Breast epithelium (tissue), 3 donors: Measurements from ENCODE around the gene TIE1.

ENCODE experiments used
- POLR2A ChIP-seq: fragments of 450-650 bp; IDR thresholded peaks from one replicate; pipeline ENCODE4 v1.6.1; 2016; ENCODE audit warnings: antibody characterized with exemption, mild to moderate bottlenecking, moderate library complexity
- TF ChIP-seq, protein P1 (sequence below), 3 donors: fragments of 450-650 bp; IDR thresholded peaks; one replicate each; pipeline ENCODE4 v1.5.1; 2016 to 2017; ENCODE audit warnings: antibody characterized with exemption in 3 of 3, mild to moderate bottlenecking in 3 of 3, moderate library complexity in 3 of 3

DNA sequence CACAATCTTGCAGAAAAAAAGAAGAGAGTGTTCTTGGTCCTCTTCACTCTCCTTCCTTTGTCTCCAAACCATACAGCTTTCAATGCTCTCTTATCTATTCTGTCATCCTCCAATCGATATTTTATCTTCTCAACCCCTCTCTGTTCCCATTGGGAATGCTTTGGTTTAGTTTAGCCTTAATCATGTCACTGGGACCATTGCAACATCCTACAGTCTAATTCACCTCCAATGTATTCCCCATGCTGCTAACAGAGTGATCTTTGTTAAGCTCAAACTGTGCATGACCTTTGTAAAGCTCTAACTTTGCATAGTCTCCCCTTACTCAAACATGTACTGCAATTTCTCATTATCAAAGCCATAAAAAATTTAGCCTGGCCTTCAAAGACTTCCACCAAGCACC is 39.8 kb downstream of the TIE1 start:
- TF ChIP-seq, protein P1, sequence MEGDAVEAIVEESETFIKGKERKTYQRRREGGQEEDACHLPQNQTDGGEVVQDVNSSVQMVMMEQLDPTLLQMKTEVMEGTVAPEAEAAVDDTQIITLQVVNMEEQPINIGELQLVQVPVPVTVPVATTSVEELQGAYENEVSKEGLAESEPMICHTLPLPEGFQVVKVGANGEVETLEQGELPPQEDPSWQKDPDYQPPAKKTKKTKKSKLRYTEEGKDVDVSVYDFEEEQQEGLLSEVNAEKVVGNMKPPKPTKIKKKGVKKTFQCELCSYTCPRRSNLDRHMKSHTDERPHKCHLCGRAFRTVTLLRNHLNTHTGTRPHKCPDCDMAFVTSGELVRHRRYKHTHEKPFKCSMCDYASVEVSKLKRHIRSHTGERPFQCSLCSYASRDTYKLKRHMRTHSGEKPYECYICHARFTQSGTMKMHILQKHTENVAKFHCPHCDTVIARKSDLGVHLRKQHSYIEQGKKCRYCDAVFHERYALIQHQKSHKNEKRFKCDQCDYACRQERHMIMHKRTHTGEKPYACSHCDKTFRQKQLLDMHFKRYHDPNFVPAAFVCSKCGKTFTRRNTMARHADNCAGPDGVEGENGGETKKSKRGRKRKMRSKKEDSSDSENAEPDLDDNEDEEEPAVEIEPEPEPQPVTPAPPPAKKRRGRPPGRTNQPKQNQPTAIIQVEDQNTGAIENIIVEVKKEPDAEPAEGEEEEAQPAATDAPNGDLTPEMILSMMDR (IDR thresholded peaks at IDR 0.05), result no peak
- no peak for TF ChIP-seq POLR2A
